PFSK-1 (cell line): ENCODE measurements around the gene CTIF.

ENCODE experiments used
- FOXP2 ChIP-seq: optimal IDR thresholded peaks from 2 replicates; pipeline ENCODE3; 2011; ENCODE audit warnings: borderline replicate concordance, control low read depth, inconsistent platforms; ENCODE audit not compliant: insufficient read depth; ENCODE audit errors: extremely low read length, extremely low read depth
- POLR2AphosphoS5 ChIP-seq: IDR thresholded peaks from 2 replicates; pipeline ENCODE4 v1.6.1; 2012; ENCODE audit warnings: low read depth, mild to moderate bottlenecking, control low read depth, low read length, moderate library complexity
- REST ChIP-seq, 2 experiments: IDR thresholded peaks; 2 replicates each; pipeline versions ENCODE4 v1.6.1 to v1.8.0; 2011 to 2012; ENCODE audit warnings: low read depth in 2 of 2, low read length in 2 of 2, control low read depth in 1 of 2, inconsistent platforms in 1 of 2, mild to moderate bottlenecking in 1 of 2, moderate library complexity in 1 of 2; ENCODE audit not compliant: insufficient read depth in 1 of 2
- SIN3A ChIP-seq: IDR thresholded peaks from 2 replicates; pipeline ENCODE4 v1.6.1; 2012; ENCODE audit warnings: mild to moderate bottlenecking, low read length, moderate library complexity, borderline replicate concordance; ENCODE audit not compliant: insufficient read depth
- TAF1 ChIP-seq: IDR thresholded peaks from 2 replicates; pipeline ENCODE4 v1.6.1; 2012; ENCODE audit warnings: low read length, control low read depth, borderline replicate concordance; ENCODE audit not compliant: insufficient read depth

CTIF gene

DNA sequence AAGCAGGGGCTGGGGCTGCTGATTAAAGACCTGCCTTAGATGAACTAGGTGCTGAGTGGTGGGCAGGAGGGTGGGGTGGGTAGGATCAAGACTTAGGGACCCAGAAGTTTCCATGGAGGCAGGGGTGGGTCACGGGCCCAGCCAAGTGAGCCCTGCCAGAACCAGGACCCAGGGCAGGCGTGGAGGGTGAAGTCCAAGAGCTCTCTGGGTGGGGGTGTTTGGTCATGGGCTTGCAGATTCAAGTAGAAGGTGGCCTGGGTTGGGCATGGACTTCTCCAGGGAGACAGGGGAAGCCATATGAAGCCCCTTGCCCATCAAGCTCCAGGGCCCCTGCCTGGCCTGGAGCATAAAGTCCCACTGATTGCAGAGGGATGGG is 243.1 kb downstream of the CTIF start:
- TF ChIP-seq SIN3A = no peak
- TF ChIP-seq TAF1 = no peak
- no peak for TF ChIP-seq FOXP2
- no peak for TF ChIP-seq REST (IDR thresholded peaks at IDR 0.05; ENCODE audit: insufficient read depth in 1 of 2, low read depth in 2 of 2, low read length in 2 of 2)
- TF ChIP-seq POLR2AphosphoS5 = no peak

GRCh38 chr18:48782381-48782861 is 243.6 kb downstream of the CTIF start:
- TF ChIP-seq SIN3A = no peak
- TF ChIP-seq TAF1 = no peak
- no peak for TF ChIP-seq REST (IDR thresholded peaks at IDR 0.05; ENCODE audit: insufficient read depth in 1 of 2, low read depth in 2 of 2, low read length in 2 of 2)
- no peak for TF ChIP-seq FOXP2

DNA sequence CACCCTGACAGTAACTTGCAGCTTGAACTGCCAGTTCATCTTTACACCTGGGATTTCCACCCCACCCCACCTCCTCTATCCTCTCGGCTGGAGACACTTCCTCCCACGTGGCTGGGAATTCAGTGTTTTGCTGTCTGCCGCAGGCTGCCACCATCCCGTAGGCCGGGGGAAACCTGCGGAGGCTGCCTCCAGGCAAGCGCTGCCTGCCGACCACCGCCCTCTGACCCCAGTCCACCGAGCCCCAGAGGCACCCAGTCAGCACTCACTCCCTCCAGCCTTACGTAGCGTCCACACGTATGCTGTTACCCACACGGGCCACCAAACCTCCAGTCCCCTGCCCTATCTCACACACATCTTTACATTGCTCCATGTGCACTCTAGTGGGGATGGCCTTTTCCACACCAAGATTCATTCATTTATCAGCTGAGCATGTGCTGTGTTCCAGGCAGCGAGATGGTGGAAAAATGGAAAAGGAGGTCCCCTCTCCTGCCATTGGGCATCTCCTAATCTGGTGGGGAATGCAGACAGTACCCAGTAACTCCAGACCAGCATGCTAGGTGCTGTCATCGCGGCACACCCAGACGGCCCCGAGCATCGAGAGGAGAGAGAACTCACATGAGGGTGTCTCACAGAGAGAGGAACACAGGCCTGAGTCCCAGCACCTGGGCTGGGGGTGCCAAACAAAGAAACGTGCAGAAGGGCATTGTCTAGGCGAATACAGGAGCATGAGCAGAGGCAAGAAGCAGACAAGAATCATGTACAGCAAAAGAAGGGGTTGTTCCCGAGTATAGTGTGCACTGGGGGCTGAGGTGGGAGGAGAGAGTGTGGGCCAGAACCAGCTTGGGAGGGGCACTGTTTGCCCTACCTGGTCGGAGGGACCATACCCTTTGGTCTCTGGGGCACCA is 245.0 kb downstream of the CTIF start:
- TF ChIP-seq SIN3A = no peak
- TF ChIP-seq REST (IDR thresholded peaks at IDR 0.05; ENCODE audit: insufficient read depth in 1 of 2, low read depth in 2 of 2, low read length in 2 of 2) = no peak

- TF ChIP-seq REST (IDR thresholded peaks at IDR 0.05; ENCODE audit: insufficient read depth in 1 of 2, low read depth in 2 of 2, low read length in 2 of 2) (no peak), FOXP2 (no peak), TAF1 (no peak), SIN3A (no peak)
These were observed 245.8 kb downstream of the CTIF start for GRCh38 chr18:48784656-48785055.
